Measurements from ENCODE around the gene ANKMY1.
A peak's percentile ranks its signal among the peaks of the same experiment; 100 is the strongest.

The ANKMY1 gene

DNA sequence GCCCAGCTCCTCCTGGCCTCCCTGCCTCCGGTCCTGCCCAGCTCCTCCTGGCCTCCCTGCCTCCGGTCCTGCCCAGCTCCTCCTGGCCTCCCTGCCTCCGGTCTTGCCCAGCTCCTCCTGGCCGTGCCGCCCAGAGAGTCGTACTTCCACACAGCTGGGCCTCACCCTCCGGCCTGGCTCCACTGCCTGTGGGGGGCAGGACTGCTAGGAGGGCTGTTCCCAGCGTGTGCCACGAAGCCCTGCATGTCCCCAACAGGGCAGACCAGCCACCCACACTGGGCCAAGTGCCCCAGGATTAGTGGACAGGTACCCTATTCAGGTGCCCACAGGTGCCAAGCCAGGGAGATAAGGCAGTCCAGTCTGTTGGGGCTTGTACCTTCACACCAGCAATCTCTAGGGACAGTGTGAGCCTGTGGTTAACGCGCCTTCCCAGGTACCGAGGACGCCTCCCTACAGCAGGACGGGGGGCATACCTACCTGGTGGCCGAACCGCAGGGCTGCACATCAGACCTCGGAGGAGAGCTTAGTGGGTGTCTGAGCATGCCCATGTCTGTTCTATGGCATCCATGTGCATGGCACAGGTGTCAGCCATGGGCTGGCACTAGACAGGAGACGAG, 117.0 kb downstream of the ANKMY1 start:
- no peak for DNase-seq (ENCODE audit: low read depth)
- H3K4me3 ChIP-seq (ENCODE audit: control insufficient read depth, low read depth, low read length) = no peak overlapping the region
- TF ChIP-seq, protein P1, sequence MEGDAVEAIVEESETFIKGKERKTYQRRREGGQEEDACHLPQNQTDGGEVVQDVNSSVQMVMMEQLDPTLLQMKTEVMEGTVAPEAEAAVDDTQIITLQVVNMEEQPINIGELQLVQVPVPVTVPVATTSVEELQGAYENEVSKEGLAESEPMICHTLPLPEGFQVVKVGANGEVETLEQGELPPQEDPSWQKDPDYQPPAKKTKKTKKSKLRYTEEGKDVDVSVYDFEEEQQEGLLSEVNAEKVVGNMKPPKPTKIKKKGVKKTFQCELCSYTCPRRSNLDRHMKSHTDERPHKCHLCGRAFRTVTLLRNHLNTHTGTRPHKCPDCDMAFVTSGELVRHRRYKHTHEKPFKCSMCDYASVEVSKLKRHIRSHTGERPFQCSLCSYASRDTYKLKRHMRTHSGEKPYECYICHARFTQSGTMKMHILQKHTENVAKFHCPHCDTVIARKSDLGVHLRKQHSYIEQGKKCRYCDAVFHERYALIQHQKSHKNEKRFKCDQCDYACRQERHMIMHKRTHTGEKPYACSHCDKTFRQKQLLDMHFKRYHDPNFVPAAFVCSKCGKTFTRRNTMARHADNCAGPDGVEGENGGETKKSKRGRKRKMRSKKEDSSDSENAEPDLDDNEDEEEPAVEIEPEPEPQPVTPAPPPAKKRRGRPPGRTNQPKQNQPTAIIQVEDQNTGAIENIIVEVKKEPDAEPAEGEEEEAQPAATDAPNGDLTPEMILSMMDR (IDR thresholded peaks at IDR 0.05; ENCODE audit: control insufficient read depth, insufficient read depth, low read depth, low read length, missing control alignments) = no peak

DNA sequence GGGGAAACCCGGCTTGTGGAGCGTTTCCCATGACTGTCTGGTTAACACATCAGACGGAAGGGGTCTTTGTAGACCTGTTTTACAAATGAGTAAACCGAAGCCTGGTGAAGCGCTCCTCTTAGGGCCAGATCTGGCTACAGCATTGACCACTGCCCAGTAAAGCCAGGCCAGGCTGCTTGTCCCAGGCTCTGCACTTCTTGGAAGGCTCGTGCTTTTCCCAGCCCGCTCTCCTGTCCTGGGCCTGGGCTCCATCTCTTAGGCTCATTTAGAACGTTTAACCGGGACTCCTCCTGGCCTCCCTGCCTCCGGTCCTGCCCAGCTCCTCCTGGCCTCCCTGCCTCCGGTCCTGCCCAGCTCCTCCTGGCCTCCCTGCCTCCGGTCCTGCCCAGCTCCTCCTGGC, 117.5 kb downstream of the ANKMY1 start:
- DNase-seq (ENCODE audit: low read depth) = no peak
- TF ChIP-seq, protein P1 (IDR thresholded peaks at IDR 0.05; ENCODE audit: control insufficient read depth, insufficient read depth, low read depth, low read length, missing control alignments) = no peak
- H3K4me3 ChIP-seq (ENCODE audit: control insufficient read depth, low read depth, low read length) = no peak overlapping the region

DNA sequence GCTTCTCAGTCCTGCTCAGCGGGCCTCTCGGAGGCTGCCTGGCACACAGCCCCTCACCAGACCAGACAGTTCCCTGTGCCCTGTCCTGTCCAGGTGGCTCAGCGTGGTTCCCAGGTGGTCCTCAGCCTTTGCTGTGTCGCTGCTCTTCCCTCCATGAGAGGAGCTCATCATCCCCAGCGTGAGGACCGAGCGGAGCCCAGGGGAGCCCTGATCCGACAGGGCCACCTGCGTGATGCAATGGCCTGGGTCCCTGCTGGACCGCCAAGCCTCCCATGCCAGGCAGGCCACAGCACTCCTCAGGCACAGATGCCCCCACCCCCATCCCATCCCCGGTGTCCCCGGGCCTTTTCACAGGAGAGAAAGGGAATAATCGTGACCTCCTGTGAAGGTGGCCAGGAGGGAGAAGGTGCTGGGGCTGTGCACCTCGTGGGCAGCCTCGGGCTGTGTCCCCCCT, 118.1 kb downstream of the ANKMY1 start:
- TF ChIP-seq, protein P1 (IDR thresholded peaks at IDR 0.05; ENCODE audit: control insufficient read depth, insufficient read depth, low read depth, low read length, missing control alignments) = no peak
- no peak for DNase-seq (ENCODE audit: low read depth)

DNA sequence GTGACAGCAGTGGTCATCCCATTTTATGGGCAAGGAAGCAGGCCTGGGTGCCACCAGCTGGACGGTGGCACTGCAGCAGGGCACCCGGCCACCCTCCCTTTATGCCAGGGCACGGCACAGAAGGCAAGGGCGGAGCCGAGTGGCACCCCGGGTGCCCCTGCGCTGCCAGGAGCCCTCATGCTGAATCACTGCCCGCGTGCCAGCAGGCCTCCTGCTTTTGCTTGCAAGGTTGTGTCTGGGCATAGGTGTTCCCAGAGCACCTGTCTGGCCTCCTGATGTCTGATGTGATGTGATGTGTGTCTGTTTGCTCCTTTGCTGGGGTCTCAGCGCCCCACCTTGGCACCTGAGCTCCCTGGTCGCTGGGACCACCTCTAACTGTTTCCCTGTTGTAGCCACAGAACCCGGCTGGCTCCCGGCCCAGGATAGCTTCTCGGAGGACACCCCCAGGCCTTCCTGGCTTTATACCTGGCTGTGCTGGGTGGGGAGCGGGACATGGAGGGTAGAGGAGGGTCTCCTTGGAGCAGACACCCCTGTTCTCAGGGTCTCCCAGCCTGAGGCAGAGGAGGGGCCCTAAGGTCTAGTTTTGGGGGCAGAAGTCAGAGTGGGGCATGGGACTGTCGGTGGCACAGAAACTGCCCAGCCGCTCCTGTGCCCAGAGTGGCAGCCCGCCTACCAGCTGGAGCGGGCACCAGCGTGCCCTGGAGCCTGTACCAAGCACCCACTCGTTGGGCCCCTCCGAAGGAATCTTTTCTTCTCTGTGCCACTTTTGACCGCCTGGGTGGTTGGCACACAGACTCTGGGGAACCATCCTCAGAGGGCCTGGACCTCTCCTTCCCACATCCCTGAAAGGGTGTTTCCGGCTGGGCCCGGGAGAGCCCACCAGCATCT, 118.7 kb downstream of the ANKMY1 start:
- no peak overlapping the region for H3K4me3 ChIP-seq (ENCODE audit: control insufficient read depth, low read depth, low read length)
- no peak for DNase-seq (ENCODE audit: low read depth)
- TF ChIP-seq, protein P1 (IDR thresholded peaks at IDR 0.05; ENCODE audit: control insufficient read depth, insufficient read depth, low read depth, low read length, missing control alignments) = no peak

More for the DNA sequence above, 118.1 kb downstream of the ANKMY1 start:
- no peak overlapping the region for H3K4me3 ChIP-seq (ENCODE audit: control insufficient read depth, low read depth, low read length)

DNA sequence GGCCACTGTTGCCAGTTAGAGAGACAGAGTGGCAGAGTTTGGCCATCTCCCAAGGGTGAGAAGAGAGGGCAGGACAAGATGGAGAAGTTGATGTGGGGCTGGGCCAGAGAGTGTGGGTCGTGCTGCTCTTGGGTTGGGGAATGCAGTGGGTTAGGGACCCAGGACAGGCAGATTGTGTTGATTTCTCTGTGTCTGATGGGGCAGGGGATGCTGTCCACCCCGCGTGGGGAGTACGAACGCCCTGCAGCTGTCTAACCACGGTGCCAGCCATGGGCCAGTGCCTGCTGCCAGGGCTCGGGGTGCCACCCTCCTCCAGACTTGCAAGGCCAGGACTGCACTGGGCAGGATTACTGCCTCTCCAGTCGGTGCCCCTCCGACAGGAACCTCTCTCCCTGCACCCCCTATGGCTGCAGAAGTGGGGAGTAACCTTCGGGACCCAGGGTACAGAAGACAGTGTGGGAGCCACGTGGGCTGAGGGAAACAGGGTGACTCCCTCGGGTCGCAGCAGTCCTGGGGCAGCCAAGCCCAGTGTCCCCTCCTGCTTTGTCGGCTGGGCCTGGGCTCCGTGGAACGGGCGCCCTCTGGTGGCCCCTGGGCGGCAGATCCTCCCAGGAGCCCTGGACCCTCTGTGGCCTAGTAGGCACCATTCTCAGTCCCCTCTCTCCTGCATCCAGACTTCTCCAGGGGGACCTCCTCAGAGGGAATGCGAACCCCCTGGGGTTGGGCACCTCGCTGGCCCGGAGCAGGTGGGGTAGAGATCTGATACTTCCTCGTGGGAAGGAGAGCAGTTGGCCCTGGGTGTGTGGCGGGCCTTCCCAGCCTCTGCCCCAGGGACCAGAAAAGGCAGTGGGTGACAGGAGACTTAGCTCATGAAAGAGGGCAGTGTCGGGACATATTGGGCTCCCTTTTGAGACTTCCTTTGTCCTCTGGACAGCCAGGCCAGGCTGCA, 119.7 kb downstream of the ANKMY1 start:
- peak overlapping the region; percentile 70 for H3K4me3 ChIP-seq (ENCODE audit: control insufficient read depth, low read depth, low read length)
- TF ChIP-seq, protein P1 (IDR thresholded peaks at IDR 0.05; ENCODE audit: control insufficient read depth, insufficient read depth, low read depth, low read length, missing control alignments) = peak; percentile 99
- DNase-seq (ENCODE audit: low read depth) = peak; percentile 16

DNA sequence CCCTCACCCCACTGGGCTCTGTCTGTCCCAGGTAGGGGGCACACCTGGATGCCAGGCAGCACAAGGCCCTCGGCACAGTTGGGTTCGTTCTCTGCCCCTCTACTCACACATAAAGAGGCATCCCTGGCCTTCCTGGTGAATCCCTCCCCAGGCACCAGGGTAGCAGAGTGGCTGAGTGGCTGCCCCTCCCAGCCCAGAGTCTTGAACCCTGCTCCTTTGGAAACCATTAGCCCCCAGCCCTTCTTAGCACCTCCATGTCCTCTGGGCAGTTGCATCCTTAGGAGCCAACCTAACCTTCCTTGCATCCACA, 120.3 kb downstream of the ANKMY1 start:
- no peak for DNase-seq (ENCODE audit: low read depth)
- TF ChIP-seq, protein P1 (IDR thresholded peaks at IDR 0.05; ENCODE audit: control insufficient read depth, insufficient read depth, low read depth, low read length, missing control alignments) = no peak
- H3K4me3 ChIP-seq (ENCODE audit: control insufficient read depth, low read depth, low read length) = peak overlapping the region; percentile 70

All from AG09309 (cell line).